ENCODE measurements around the gene SMIM35.
"Not testable (repeated sequence)": the region's sequence is repeated elsewhere in the genome, so short reads cannot be mapped to it uniquely, and the experiment has no call there.

The SMIM35 gene

GRCh38 chr11:117986981-117987574, 99.7 kb downstream of the SMIM35 start:
- H3K4me3 Mint-ChIP-seq = peak overlapping the region; percentile 89
- ATAC-seq = peak; percentile 58
- peak overlapping the region; percentile 97 for H3K27ac Mint-ChIP-seq
- H3K36me3 Mint-ChIP-seq = peaks cover 72% of the 10 kb centered on the region
- peaks cover 75% of the 10 kb centered on the region for H3K4me1 Mint-ChIP-seq
- H3K9me3 Mint-ChIP-seq = no peaks in the 10 kb centered on the region
- H3K27me3 Mint-ChIP-seq = no peaks in the 10 kb centered on the region

- Mint-ChIP-seq H3K4me3 (peak within 1 kb of the TSS; percentile 89), H3K27ac (peak within 1 kb of the TSS; percentile 97), H3K27me3 (no peaks in the 10 kb centered on the region), H3K36me3 (peaks cover 64% of the 10 kb centered on the region), H3K9me3 (no peaks in the 10 kb centered on the region), H3K4me1 (peaks cover 71% of the 10 kb centered on the region)
- ATAC-seq = peak; percentile 96
Observed at GRCh38 chr11:117985953-117986887, 100.5 kb downstream of the SMIM35 start, which contains the start of gene IL10RA. Gene IL10RA (plus strand): TSS chr11:117986394. CDS start chr11:117986468, 74 bp downstream.

- peaks cover 69% of the 10 kb centered on the region for H3K4me1 Mint-ChIP-seq
- peak overlapping the region; percentile 97 for H3K27ac Mint-ChIP-seq
- peak overlapping the region; percentile 89 for H3K4me3 Mint-ChIP-seq
- no peak for ATAC-seq
- H3K27me3 Mint-ChIP-seq = no peaks in the 10 kb centered on the region
- no peaks in the 10 kb centered on the region for H3K9me3 Mint-ChIP-seq
- peaks cover 48% of the 10 kb centered on the region for H3K36me3 Mint-ChIP-seq
Observed at GRCh38 chr11:117984476-117984875, 102.3 kb downstream of the SMIM35 start.

- no peak for ATAC-seq
- Mint-ChIP-seq H3K9me3 (no peaks in the 10 kb centered on the region), H3K4me1 (peaks cover 62% of the 10 kb centered on the region), H3K4me3 (no peak overlapping the region), H3K27me3 (no peaks in the 10 kb centered on the region), H3K36me3 (peaks cover 35% of the 10 kb centered on the region), H3K27ac (peak overlapping the region; percentile 74)
Observed at GRCh38 chr11:117983163-117983475, 103.6 kb downstream of the SMIM35 start.

- H3K27me3 Mint-ChIP-seq = no peaks in the 10 kb centered on the region
- no peak for ATAC-seq
- H3K4me1 Mint-ChIP-seq = peaks cover 49% of the 10 kb centered on the region
- H3K4me3 Mint-ChIP-seq = no peak overlapping the region
- H3K9me3 Mint-ChIP-seq = no peaks in the 10 kb centered on the region
- peak overlapping the region; percentile 83 for H3K27ac Mint-ChIP-seq
- peaks cover 18% of the 10 kb centered on the region for H3K36me3 Mint-ChIP-seq
Observed at GRCh38 chr11:117980720-117981119, 106.0 kb downstream of the SMIM35 start.

GRCh38 chr11:117980280-117980679, 106.5 kb downstream of the SMIM35 start:
- Mint-ChIP-seq H3K4me3 (peak overlapping the region; percentile 22), H3K27ac (peak overlapping the region; percentile 83)

GRCh38 chr11:117979481-117980211, 107.1 kb downstream of the SMIM35 start:
- peak overlapping the region; percentile 83 for H3K27ac Mint-ChIP-seq
- H3K4me3 Mint-ChIP-seq = peak overlapping the region; percentile 22
- H3K4me1 Mint-ChIP-seq = peaks cover 51% of the 10 kb centered on the region
- H3K36me3 Mint-ChIP-seq = peaks cover 11% of the 10 kb centered on the region
- no peaks in the 10 kb centered on the region for H3K9me3 Mint-ChIP-seq
- no peaks in the 10 kb centered on the region for H3K27me3 Mint-ChIP-seq
- ATAC-seq = peak; percentile 91

More at GRCh38 chr11:117980280-117980679, 106.5 kb downstream of the SMIM35 start:
- Mint-ChIP-seq H3K9me3 (no peaks in the 10 kb centered on the region), H3K4me1 (peaks cover 51% of the 10 kb centered on the region), H3K27me3 (no peaks in the 10 kb centered on the region), H3K36me3 (peaks cover 18% of the 10 kb centered on the region)
- peak; percentile 4 for ATAC-seq

- Mint-ChIP-seq H3K4me3 (peak overlapping the region; percentile 22), H3K9me3 (no peaks in the 10 kb centered on the region), H3K27me3 (no peaks in the 10 kb centered on the region), H3K36me3 (peaks cover 8% of the 10 kb centered on the region), H3K27ac (peak overlapping the region; percentile 83), H3K4me1 (peaks cover 54% of the 10 kb centered on the region)
- no peak for ATAC-seq
Observed at GRCh38 chr11:117978991-117979390, 107.8 kb downstream of the SMIM35 start.

- not testable (repeated sequence) for H3K36me3 Mint-ChIP-seq, H3K27me3 Mint-ChIP-seq, H3K4me3 Mint-ChIP-seq, ATAC-seq, H3K9me3 Mint-ChIP-seq
- Mint-ChIP-seq H3K4me1 (peaks cover 51% of the 10 kb centered on the region), H3K27ac (peak overlapping the region; percentile 83)
Observed at GRCh38 chr11:117978291-117978910, 108.4 kb downstream of the SMIM35 start.

- H3K27me3 Mint-ChIP-seq, H3K27ac Mint-ChIP-seq, H3K36me3 Mint-ChIP-seq, H3K4me3 Mint-ChIP-seq, ATAC-seq, H3K9me3 Mint-ChIP-seq: not testable (repeated sequence)
- peaks cover 48% of the 10 kb centered on the region for H3K4me1 Mint-ChIP-seq
Observed at GRCh38 chr11:117977612-117978264, 109.0 kb downstream of the SMIM35 start.

GRCh38 chr11:117977029-117977428, 109.7 kb downstream of the SMIM35 start:
- H3K27me3 Mint-ChIP-seq = no peaks in the 10 kb centered on the region
- ATAC-seq = no peak
- no peak overlapping the region for H3K4me3 Mint-ChIP-seq
- no peaks in the 10 kb centered on the region for H3K9me3 Mint-ChIP-seq
- peaks cover 45% of the 10 kb centered on the region for H3K4me1 Mint-ChIP-seq
- no peaks in the 10 kb centered on the region for H3K36me3 Mint-ChIP-seq
- H3K27ac Mint-ChIP-seq = peak overlapping the region; percentile 21

GRCh38 chr11:117976445-117976844, 110.3 kb downstream of the SMIM35 start:
- no peaks in the 10 kb centered on the region for H3K36me3 Mint-ChIP-seq
- H3K4me3 Mint-ChIP-seq = no peak overlapping the region

GRCh38 chr11:117973503-117973860, 113.3 kb downstream of the SMIM35 start:
- Mint-ChIP-seq H3K27me3 (no peaks in the 10 kb centered on the region), H3K9me3 (no peaks in the 10 kb centered on the region), H3K4me3 (no peak overlapping the region), H3K36me3 (no peaks in the 10 kb centered on the region), H3K4me1 (peaks cover 44% of the 10 kb centered on the region), H3K27ac (no peak overlapping the region)
- no peak for ATAC-seq

More at GRCh38 chr11:117976445-117976844, 110.3 kb downstream of the SMIM35 start:
- Mint-ChIP-seq H3K4me1 (peaks cover 40% of the 10 kb centered on the region), H3K27me3 (no peaks in the 10 kb centered on the region), H3K27ac (peak overlapping the region; percentile 21), H3K9me3 (no peaks in the 10 kb centered on the region)
- ATAC-seq = no peak

GRCh38 chr11:117972629-117973502, 113.9 kb downstream of the SMIM35 start:
- ATAC-seq = no peak
- H3K27me3 Mint-ChIP-seq = no peaks in the 10 kb centered on the region
- no peaks in the 10 kb centered on the region for H3K9me3 Mint-ChIP-seq
- no peak overlapping the region for H3K4me3 Mint-ChIP-seq
- H3K36me3 Mint-ChIP-seq = no peaks in the 10 kb centered on the region
- peaks cover 44% of the 10 kb centered on the region for H3K4me1 Mint-ChIP-seq
- H3K27ac Mint-ChIP-seq = no peak overlapping the region
